H1 (cell line): ENCODE measurements around the gene MRPL19. TPM values are rescaled to one million over a fixed set of nuclear protein-coding genes. Genes with fewer than 3 reads are reported as not detected.

Experiments used
- CTCF ChIA-PET: fragments of 300-600 bp; sonication (Branson Sonifier 250); formaldehyde crosslinking; loops from one replicate; lab custom pipeline; 2021; ENCODE audit not compliant: partially characterized antibody; lab: Charles Lee
- POLR2A ChIA-PET: fragments of 300-600 bp; sonication (Branson Sonifier 250); formaldehyde crosslinking; loops from one replicate; lab custom pipeline; 2021; ENCODE audit warnings: inconsistent platforms; ENCODE audit not compliant: partially characterized antibody; lab: Charles Lee
- DNase-seq, 2 experiments: peaks; one replicate each; pipeline versions ENCODE4 v3.0.0 to v3.0.0-alpha.2; 2010 to 2022; ENCODE audit warnings: low spot score in 2 of 2, low read depth in 1 of 2, mixed read lengths in 1 of 2
- FAIRE-seq: peaks from 2 replicates; lab custom pipeline; 2011; peaks lifted over from hg19 to GRCh38; lab: Jason Lieb, UNC
- H2AFZ ChIP-seq: 2 replicates; pipeline ENCODE4 v1.8.1; 2012; ENCODE audit warnings: low read length, inconsistent platforms
- H2AK5ac ChIP-seq: 2 replicates; pipeline ENCODE4 v1.6.1; 2013; ENCODE audit warnings: low read depth, low read length
- H2BK120ac ChIP-seq: replicated peaks from 2 replicates; pipeline ENCODE3; 2013; ENCODE audit warnings: low read depth, low read length, inconsistent platforms
- H2BK12ac ChIP-seq: 2 replicates; pipeline ENCODE4 v1.6.1; 2013; ENCODE audit warnings: low read depth, low read length
- H2BK15ac ChIP-seq: 2 replicates; pipeline ENCODE4 v1.6.1; 2013; ENCODE audit warnings: low read length
- H2BK20ac ChIP-seq: 2 replicates; pipeline ENCODE4 v1.6.1; 2013; ENCODE audit warnings: low read length
- H2BK5ac ChIP-seq: 2 replicates; pipeline ENCODE4 v1.6.1; 2013; ENCODE audit warnings: low read depth, low read length
- H3K14ac ChIP-seq: 2 replicates; pipeline ENCODE4 v1.6.1; 2013; ENCODE audit warnings: inconsistent platforms; ENCODE audit not compliant: insufficient read length
- H3K18ac ChIP-seq: 2 replicates; pipeline ENCODE4 v1.6.1; 2013; ENCODE audit warnings: low read length; ENCODE audit errors: extremely low read depth
- H3K23ac ChIP-seq: 2 replicates; pipeline ENCODE4 v1.6.1; 2013; ENCODE audit warnings: inconsistent platforms; ENCODE audit not compliant: insufficient read length
- H3K23me2 ChIP-seq: 2 replicates; pipeline ENCODE4 v1.6.1; 2013; ENCODE audit warnings: low read depth, low read length
- H3K27ac ChIP-seq: 2 replicates; pipeline ENCODE4 v1.6.1; 2011; ENCODE audit warnings: low read depth, low read length, inconsistent platforms
- H3K27me3 ChIP-seq, 4 experiments: replicated peaks in 1 of 4; 1 replicate in 1 of 4; 2 replicates in 3 of 4; pipeline versions ENCODE4 v1.6.1 to v1.8.1; 2011 to 2013; ENCODE audit warnings: low read length in 3 of 4, mild to moderate bottlenecking in 3 of 4, inconsistent platforms in 2 of 4, mixed read lengths in 2 of 4, moderate library complexity in 1 of 4; ENCODE audit not compliant: control insufficient read depth in 3 of 4, insufficient read depth in 3 of 4; ENCODE audit errors: extremely low read depth in 1 of 4
- H3K36me3 ChIP-seq, 4 experiments: 2 replicates each; pipeline versions ENCODE4 v1.6.1 to v1.8.1; 2011 to 2013; ENCODE audit warnings: mild to moderate bottlenecking in 4 of 4, low read length in 3 of 4, moderate library complexity in 2 of 4, control low read depth in 1 of 4, inconsistent platforms in 1 of 4; ENCODE audit not compliant: insufficient read depth in 4 of 4, control insufficient read depth in 2 of 4
- H3K4ac ChIP-seq: replicated peaks from 2 replicates; pipeline ENCODE3; 2013; ENCODE audit warnings: low read length, low read depth, mixed read lengths, inconsistent platforms; ENCODE audit not compliant: insufficient read length
- H3K4me1 ChIP-seq, 4 experiments: replicated peaks in 1 of 4; 1 replicate in 1 of 4; 2 replicates in 3 of 4; pipeline versions ENCODE4 v1.6.1 to v1.8.1; 2011 to 2013; ENCODE audit warnings: low read length in 3 of 4, inconsistent platforms in 2 of 4, mixed read lengths in 1 of 4; ENCODE audit not compliant: insufficient read depth in 4 of 4, control insufficient read depth in 3 of 4
- H3K4me2 ChIP-seq, 2 experiments: 2 replicates each; pipeline versions ENCODE4 v1.6.1 to v1.8.1; 2011 to 2013; ENCODE audit warnings: low read depth in 2 of 2, low read length in 2 of 2, control low read depth in 1 of 2, inconsistent platforms in 1 of 2, mild to moderate bottlenecking in 1 of 2; ENCODE audit not compliant: insufficient read depth in 1 of 2
- H3K4me3 ChIP-seq, 4 experiments: fragments of 200-600, 300-600 bp in 1 of 4; sonication (generic), shearing (Covaris generic), sonication (Bioruptor Twin) in 1 of 4; 2 replicates each; pipeline versions ENCODE4 v1.5.1 to v1.8.1; 2011 to 2016; ENCODE audit warnings: low read length in 4 of 4, low read depth in 3 of 4, control low read depth in 2 of 4, inconsistent platforms in 2 of 4, mild to moderate bottlenecking in 2 of 4, mixed read lengths in 1 of 4, moderate library complexity in 1 of 4; ENCODE audit not compliant: insufficient read depth in 2 of 4; ENCODE audit errors: extremely low read depth in 1 of 4
- H3K56ac ChIP-seq: replicated peaks from 2 replicates; pipeline ENCODE3; 2013; ENCODE audit warnings: low read depth, mild to moderate bottlenecking, mixed read lengths, low read length, inconsistent platforms; ENCODE audit not compliant: insufficient read length
- H3K79me1 ChIP-seq: 2 replicates; pipeline ENCODE4 v1.6.1; 2013; ENCODE audit warnings: low read depth, low read length, control low read depth
- H3K79me2 ChIP-seq, 2 experiments: 2 replicates each; pipeline versions ENCODE4 v1.6.1 to v1.8.1; 2012 to 2013; ENCODE audit warnings: low read length in 2 of 2, mild to moderate bottlenecking in 2 of 2, inconsistent platforms in 1 of 2; ENCODE audit not compliant: insufficient read depth in 2 of 2, control insufficient read depth in 1 of 2
- H3K9ac ChIP-seq, 4 experiments: replicated peaks in 1 of 4; 1 replicate in 1 of 4; 2 replicates in 3 of 4; pipeline versions ENCODE4 v1.6.1 to v1.8.1; 2011 to 2013; ENCODE audit warnings: low read depth in 3 of 4, low read length in 3 of 4, control low read depth in 2 of 4, mild to moderate bottlenecking in 2 of 4, moderate library complexity in 2 of 4, inconsistent platforms in 1 of 4; ENCODE audit errors: extremely low read depth in 1 of 4
- H3K9me3 ChIP-seq, 2 experiments: 2 replicates each; pipeline versions ENCODE4 v1.6.1 to v1.8.1; 2012 to 2013; ENCODE audit warnings: mild to moderate bottlenecking in 2 of 2, moderate library complexity in 2 of 2, control low read depth in 1 of 2, inconsistent platforms in 1 of 2, low read depth in 1 of 2, low read length in 1 of 2, mixed read lengths in 1 of 2; ENCODE audit not compliant: insufficient read depth in 2 of 2
- H4K20me1 ChIP-seq, 2 experiments: replicated peaks in 1 of 2; 2 replicates each; pipeline versions ENCODE3 to v1.8.1; 2011 to 2013; ENCODE audit warnings: inconsistent platforms in 2 of 2, low read length in 2 of 2, mild to moderate bottlenecking in 1 of 2; ENCODE audit not compliant: insufficient read depth in 2 of 2, control insufficient read depth in 1 of 2
- H4K5ac ChIP-seq: 2 replicates; pipeline ENCODE4 v1.6.1; 2013; ENCODE audit warnings: low read length, low read depth, mixed read lengths, inconsistent platforms; ENCODE audit not compliant: insufficient read length
- H4K8ac ChIP-seq: 2 replicates; pipeline ENCODE4 v1.8.0; 2013; ENCODE audit warnings: mild to moderate bottlenecking, moderate library complexity, low read length, inconsistent platforms; ENCODE audit not compliant: insufficient read depth; ENCODE audit errors: extremely low read depth
- H4K91ac ChIP-seq: replicated peaks from 2 replicates; pipeline ENCODE3; 2013; ENCODE audit warnings: low read length, mixed read lengths, inconsistent platforms; ENCODE audit not compliant: insufficient read length
- WGBS, 2 experiments: shearing (Covaris generic) in 1 of 2; methylation state at CpG; one replicate each; pipeline versions ENCODE4 v1.1.6 to v1.1.7; 2013 to 2015; ENCODE audit warnings: low lambda C conversion rate in 2 of 2, mixed read lengths in 2 of 2, inconsistent platforms in 1 of 2, low coverage in 1 of 2, missing lambda C conversion rate in 1 of 2; ENCODE audit not compliant: insufficient replicate concordance in 2 of 2, insufficient coverage in 1 of 2, insufficient read length in 1 of 2; ENCODE audit errors: extremely low coverage in 1 of 2, missing lambda C conversion rate in 1 of 2; 5-methylcytosine and 5-hydroxymethylcytosine counted together
- polyA plus RNA-seq, 7 experiments: library from polyadenylated mRNA; depleted of rRNA in 3 of 7; stranded (reverse) in 5 of 7; unstranded in 2 of 7; fragments of >200 nt in 5 of 7; fragments of 200-250 nt in 2 of 7; gene quantifications; 1 replicate in 5 of 7; 2 replicates in 1 of 7; 4 replicates in 1 of 7; pipeline versions ENCODE4 v1.2.1 to v1.2.3, GENCODE V29; 2011 to 2013; ENCODE audit warnings: missing spikeins in 2 of 7, mixed read lengths in 2 of 7
- total RNA-seq: library from RNA; stranded (reverse); fragmentation: NEBNext Ultra II Directional; extraction: Animal tissue kit (Norgen Biotek cat#: 25700); gene quantifications from 2 replicates; pipeline ENCODE4 v1.2.1, GENCODE V29; 2021

MRPL19 gene
- total and polyA plus RNA-seq, 2 of the 8 experiments (the other 6 are each of a cell fraction or from before 2014, with no cell fraction given) = 18.1 to 75.2 TPM

GRCh38 chr2:75602724-75603342, 43.8 kb upstream of the MRPL19 start:
- no peak overlapping the region for H3K14ac ChIP-seq
- H3K9ac ChIP-seq = no peak overlapping the region
- no peak overlapping the region for H2BK20ac ChIP-seq
- H3K79me2 ChIP-seq = no peaks in the 10 kb centered on the region
- H3K9me3 ChIP-seq = no peaks in the 10 kb centered on the region
- WGBS, 2 experiments = 90% methylated on average over 6 of the region's 6 CpGs; no CpG with 5 or more reads in 1 of the 2 experiments
- no peak overlapping the region for H3K4me3 ChIP-seq
- DNase-seq = no peak
- H4K20me1 ChIP-seq = no peaks in the 10 kb centered on the region
- H2BK15ac ChIP-seq = no peak overlapping the region
- H3K4me1 ChIP-seq = no peaks in the 10 kb centered on the region
- no peak overlapping the region for H2BK120ac ChIP-seq
- no peak overlapping the region for H2AFZ ChIP-seq
- H3K36me3 ChIP-seq = no peaks in the 10 kb centered on the region; a peak in 1 of 8 replicates
- H3K27me3 ChIP-seq = no peaks in the 10 kb centered on the region; a peak in 2 of 7 replicates
- CTCF ChIA-PET = interaction anchor here (2.0 to 5.8 kb wide), 2 partner anchors 13 to 137 kb away, joined by 6 to 54 read pairs; no protein-coding TSS in a partner anchor
- no peak overlapping the region for H3K4ac ChIP-seq
- no peak overlapping the region for H3K23ac ChIP-seq
- no peak overlapping the region for H2BK5ac ChIP-seq
- no peaks in the 10 kb centered on the region for H3K23me2 ChIP-seq
- H4K5ac ChIP-seq = no peak overlapping the region
- no peak for FAIRE-seq
- no peak overlapping the region for H4K91ac ChIP-seq
- no peak overlapping the region for H3K18ac ChIP-seq
- no peaks in the 10 kb centered on the region for H3K79me1 ChIP-seq
- POLR2A ChIA-PET = no interaction called here
- no peak overlapping the region for H3K56ac ChIP-seq
- no peak overlapping the region for H3K4me2 ChIP-seq
- no peak overlapping the region for H4K8ac ChIP-seq
- no peak overlapping the region for H2AK5ac ChIP-seq
- H2BK12ac ChIP-seq = no peak overlapping the region
- no peak overlapping the region for H3K27ac ChIP-seq
